Neural cell (in vitro differentiated cells): ENCODE data around the gene JPT2. TPM values are rescaled to one million over a fixed set of nuclear protein-coding genes. Genes with fewer than 3 reads are reported as not detected.

Source experiments
- H2AFZ ChIP-seq: fragments of 200-600, 300-800 bp; sonication (generic), shearing (Covaris generic); 2 replicates; pipeline ENCODE4 v1.6.0; 2014; ENCODE audit warnings: low read depth, mild to moderate bottlenecking, antibody characterized with exemption, low read length, moderate library complexity
- H3F3A ChIP-seq: fragments of 200-600 bp; shearing (Covaris generic); 2 replicates; pipeline ENCODE4 v1.6.1; 2016; ENCODE audit warnings: mild to moderate bottlenecking, moderate library complexity, mixed read lengths, antibody characterized with exemption, low read length; ENCODE audit not compliant: insufficient read depth, poor library complexity, severe bottlenecking
- H3K27ac ChIP-seq: fragments of 200-600, 300-800 bp; sonication (generic), shearing (Covaris generic); 2 replicates; pipeline ENCODE4 v1.5.1; 2014; ENCODE audit warnings: mild to moderate bottlenecking, low read length, moderate library complexity
- H3K27me3 ChIP-seq: fragments of 300-800, 200-600 bp; sonication (generic), shearing (Covaris generic); 2 replicates; pipeline ENCODE4 v1.6.0; 2014; ENCODE audit warnings: mild to moderate bottlenecking, low read depth, low read length, moderate library complexity; ENCODE audit not compliant: insufficient read depth
- H3K36me3 ChIP-seq: fragments of 300-800, 200-600 bp; sonication (generic), shearing (Covaris generic); 2 replicates; pipeline ENCODE4 v1.5.1; 2014; ENCODE audit warnings: mild to moderate bottlenecking, antibody characterized with exemption, low read length, moderate library complexity; ENCODE audit not compliant: insufficient read depth
- H3K4me2 ChIP-seq: fragments of 300-800, 200-600 bp; sonication (generic), shearing (Covaris generic); 2 replicates; pipeline ENCODE4 v1.6.0; 2014; ENCODE audit warnings: mild to moderate bottlenecking, low read length
- H3K4me3 ChIP-seq: fragments of 300-800, 200-600 bp; sonication (generic), shearing (Covaris generic); 2 replicates; pipeline ENCODE4 v1.5.1; 2014; ENCODE audit warnings: mild to moderate bottlenecking, low read length, moderate library complexity
- H3K79me2 ChIP-seq: fragments of 200-600 bp; shearing (Covaris generic); replicated peaks from 2 replicates; pipeline ENCODE4 v1.6.0; 2014; ENCODE audit warnings: mild to moderate bottlenecking, low read length, moderate library complexity; ENCODE audit not compliant: insufficient read depth
- H3K9ac ChIP-seq: fragments of 300-800, 200-600 bp; sonication (generic), shearing (Covaris generic); 2 replicates; pipeline ENCODE4 v1.6.1; 2016; ENCODE audit warnings: mild to moderate bottlenecking, low read length, mixed read lengths
- H3K9me2 ChIP-seq: fragments of 200-600 bp; shearing (Covaris generic); 2 replicates; pipeline ENCODE4 v1.6.1; 2016; ENCODE audit warnings: mild to moderate bottlenecking, low read length, mixed read lengths; ENCODE audit not compliant: insufficient read depth
- H3K9me3 ChIP-seq: fragments of 200-600, 300-800 bp; sonication (generic), shearing (Covaris generic); 2 replicates; pipeline ENCODE4 v1.6.1; 2016; ENCODE audit warnings: mild to moderate bottlenecking, mixed run types, low read length, moderate library complexity, mixed read lengths
- H4K20me1 ChIP-seq: fragments of 200-600 bp; shearing (Covaris generic); 2 replicates; pipeline ENCODE4 v1.6.1; 2016; ENCODE audit warnings: mild to moderate bottlenecking, mixed run types; ENCODE audit not compliant: insufficient read depth
- EP300 ChIP-seq: fragments of 450-650 bp; conservative IDR thresholded peaks from 2 replicates; pipeline ENCODE4 v1.6.1; 2014; ENCODE audit warnings: antibody characterized with exemption, mild to moderate bottlenecking, moderate library complexity; ENCODE audit not compliant: poor library complexity, severe bottlenecking
- EZH2 ChIP-seq: fragments of 200-600, 300-800 bp; shearing (Covaris generic), sonication (generic); IDR thresholded peaks from 2 replicates; pipeline ENCODE4 v1.6.1; 2014; ENCODE audit warnings: antibody characterized with exemption, low read length, borderline replicate concordance, mild to moderate bottlenecking; ENCODE audit not compliant: insufficient read depth, poor library complexity, severe bottlenecking
- MXI1 ChIP-seq: fragments of 450-650 bp; conservative IDR thresholded peaks from 2 replicates; pipeline ENCODE4 v1.6.1; 2014; ENCODE audit warnings: antibody characterized with exemption, mild to moderate bottlenecking; ENCODE audit not compliant: poor library complexity, severe bottlenecking
- POLR2AphosphoS5 ChIP-seq: IDR thresholded peaks from 2 replicates; pipeline ENCODE4 v1.6.1; 2012
- RAD21 ChIP-seq: fragments of 450-650 bp; conservative IDR thresholded peaks from 2 replicates; pipeline ENCODE4 v1.6.1; 2014; ENCODE audit warnings: antibody characterized with exemption, mild to moderate bottlenecking, moderate library complexity
- SMC3 ChIP-seq: fragments of 450-650 bp; conservative IDR thresholded peaks from 2 replicates; pipeline ENCODE4 v1.6.1; 2014; ENCODE audit warnings: antibody characterized with exemption, mild to moderate bottlenecking, moderate library complexity; ENCODE audit not compliant: poor library complexity
- TAF1 ChIP-seq: IDR thresholded peaks from 2 replicates; pipeline ENCODE4 v1.6.1; 2012; ENCODE audit warnings: low read depth
- polyA plus RNA-seq: library from polyadenylated mRNA; depleted of rRNA; stranded (reverse); fragments of >200 nt; gene quantifications from 2 replicates; pipeline ENCODE4 v1.2.3, GENCODE V29; 2014
- TF ChIP-seq, protein P1 (sequence below): IDR thresholded peaks from 2 replicates; pipeline ENCODE4 v1.6.1; 2012; ENCODE audit warnings: borderline replicate concordance
- TF ChIP-seq, protein P2 (sequence below): fragments of 450-650 bp; IDR thresholded peaks from 2 replicates; pipeline ENCODE4 v1.5.1; 2014; ENCODE audit warnings: antibody characterized with exemption, mild to moderate bottlenecking, moderate library complexity; ENCODE audit not compliant: poor library complexity, severe bottlenecking

Gene JPT2
- polyA plus RNA-seq, 1 donor from 2014 or later = 61.4 TPM

- H4K20me1 ChIP-seq = no peaks in the 10 kb centered on the region
- TF ChIP-seq MXI1 (no peak), POLR2AphosphoS5 (no peak), TAF1 (no peak), SMC3 (no peak)
- H3K9me3 ChIP-seq = no peaks in the 10 kb centered on the region
- no peaks in the 10 kb centered on the region for H3K27me3 ChIP-seq
- H3K36me3 ChIP-seq = no peaks in the 10 kb centered on the region
- no peaks in the 10 kb centered on the region for H3F3A ChIP-seq
- no peak overlapping the region for H3K4me3 ChIP-seq
- no peak overlapping the region for H3K4me2 ChIP-seq
- H3K79me2 ChIP-seq = no peaks in the 10 kb centered on the region
- no peaks in the 10 kb centered on the region for H3K9me2 ChIP-seq
- no peak overlapping the region for H3K9ac ChIP-seq
- no peak overlapping the region for H2AFZ ChIP-seq
- H3K27ac ChIP-seq = no peak overlapping the region
Measured at GRCh38 chr16:1645914-1646525, 32.1 kb upstream of the JPT2 start.

DNA sequence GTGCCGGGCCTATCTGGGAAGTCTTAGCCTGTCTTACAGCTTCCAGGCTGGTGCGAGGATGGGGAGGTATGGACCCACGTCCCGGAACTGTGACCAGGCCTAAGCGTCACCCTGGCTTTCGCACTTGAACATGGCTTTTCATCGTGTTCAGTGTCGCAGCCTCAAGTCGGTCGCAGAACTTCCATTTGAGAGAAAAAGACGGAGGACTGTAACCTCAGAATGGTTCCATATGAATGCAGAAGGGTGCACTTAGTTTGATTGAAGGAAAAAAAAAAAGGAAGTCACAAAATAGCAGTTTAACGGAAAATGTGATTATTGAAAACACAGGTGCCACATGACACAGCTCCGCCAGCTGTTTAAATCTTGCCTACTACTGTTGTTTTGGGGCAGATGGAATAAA lies 30.2 kb upstream of the JPT2 start:
- Histone ChIP-seq H3K36me3 (no peaks in the 10 kb centered on the region), H3K4me2 (no peak overlapping the region), H3K9me3 (no peaks in the 10 kb centered on the region), H3F3A (no peaks in the 10 kb centered on the region), H4K20me1 (no peaks in the 10 kb centered on the region), H3K79me2 (no peaks in the 10 kb centered on the region), H3K27ac (no peak overlapping the region), H3K9me2 (no peaks in the 10 kb centered on the region), H2AFZ (no peak overlapping the region), H3K4me3 (no peak overlapping the region), H3K27me3 (no peaks in the 10 kb centered on the region), H3K9ac (no peak overlapping the region)
- no peak for TF ChIP-seq POLR2AphosphoS5
- TF ChIP-seq, protein P1, sequence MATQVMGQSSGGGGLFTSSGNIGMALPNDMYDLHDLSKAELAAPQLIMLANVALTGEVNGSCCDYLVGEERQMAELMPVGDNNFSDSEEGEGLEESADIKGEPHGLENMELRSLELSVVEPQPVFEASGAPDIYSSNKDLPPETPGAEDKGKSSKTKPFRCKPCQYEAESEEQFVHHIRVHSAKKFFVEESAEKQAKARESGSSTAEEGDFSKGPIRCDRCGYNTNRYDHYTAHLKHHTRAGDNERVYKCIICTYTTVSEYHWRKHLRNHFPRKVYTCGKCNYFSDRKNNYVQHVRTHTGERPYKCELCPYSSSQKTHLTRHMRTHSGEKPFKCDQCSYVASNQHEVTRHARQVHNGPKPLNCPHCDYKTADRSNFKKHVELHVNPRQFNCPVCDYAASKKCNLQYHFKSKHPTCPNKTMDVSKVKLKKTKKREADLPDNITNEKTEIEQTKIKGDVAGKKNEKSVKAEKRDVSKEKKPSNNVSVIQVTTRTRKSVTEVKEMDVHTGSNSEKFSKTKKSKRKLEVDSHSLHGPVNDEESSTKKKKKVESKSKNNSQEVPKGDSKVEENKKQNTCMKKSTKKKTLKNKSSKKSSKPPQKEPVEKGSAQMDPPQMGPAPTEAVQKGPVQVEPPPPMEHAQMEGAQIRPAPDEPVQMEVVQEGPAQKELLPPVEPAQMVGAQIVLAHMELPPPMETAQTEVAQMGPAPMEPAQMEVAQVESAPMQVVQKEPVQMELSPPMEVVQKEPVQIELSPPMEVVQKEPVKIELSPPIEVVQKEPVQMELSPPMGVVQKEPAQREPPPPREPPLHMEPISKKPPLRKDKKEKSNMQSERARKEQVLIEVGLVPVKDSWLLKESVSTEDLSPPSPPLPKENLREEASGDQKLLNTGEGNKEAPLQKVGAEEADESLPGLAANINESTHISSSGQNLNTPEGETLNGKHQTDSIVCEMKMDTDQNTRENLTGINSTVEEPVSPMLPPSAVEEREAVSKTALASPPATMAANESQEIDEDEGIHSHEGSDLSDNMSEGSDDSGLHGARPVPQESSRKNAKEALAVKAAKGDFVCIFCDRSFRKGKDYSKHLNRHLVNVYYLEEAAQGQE = no peak

DNA sequence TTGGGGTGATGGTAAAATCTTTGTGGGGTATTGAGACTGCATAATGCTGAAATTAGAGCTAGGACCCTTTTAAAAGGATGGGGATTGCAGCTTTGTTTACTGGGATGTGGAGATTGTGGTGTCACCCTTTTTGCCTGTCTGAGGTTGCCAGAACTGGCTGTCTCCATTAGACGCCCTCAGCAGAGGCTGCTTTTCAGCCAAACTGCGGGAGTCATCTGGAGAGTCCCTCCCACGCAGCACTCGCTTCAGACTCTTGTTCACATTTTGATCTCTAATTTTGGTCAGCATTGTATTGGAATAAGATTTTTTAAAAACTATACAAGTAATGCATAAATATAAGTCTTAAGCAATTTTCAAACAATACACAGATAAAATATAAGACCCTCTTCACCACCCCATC lies 27.9 kb upstream of the JPT2 start:
- H2AFZ ChIP-seq = no peak overlapping the region
- TF ChIP-seq EP300 = no peak
- no peak for TF ChIP-seq RAD21
- TF ChIP-seq SMC3 = no peak
- TF ChIP-seq, protein P2, sequence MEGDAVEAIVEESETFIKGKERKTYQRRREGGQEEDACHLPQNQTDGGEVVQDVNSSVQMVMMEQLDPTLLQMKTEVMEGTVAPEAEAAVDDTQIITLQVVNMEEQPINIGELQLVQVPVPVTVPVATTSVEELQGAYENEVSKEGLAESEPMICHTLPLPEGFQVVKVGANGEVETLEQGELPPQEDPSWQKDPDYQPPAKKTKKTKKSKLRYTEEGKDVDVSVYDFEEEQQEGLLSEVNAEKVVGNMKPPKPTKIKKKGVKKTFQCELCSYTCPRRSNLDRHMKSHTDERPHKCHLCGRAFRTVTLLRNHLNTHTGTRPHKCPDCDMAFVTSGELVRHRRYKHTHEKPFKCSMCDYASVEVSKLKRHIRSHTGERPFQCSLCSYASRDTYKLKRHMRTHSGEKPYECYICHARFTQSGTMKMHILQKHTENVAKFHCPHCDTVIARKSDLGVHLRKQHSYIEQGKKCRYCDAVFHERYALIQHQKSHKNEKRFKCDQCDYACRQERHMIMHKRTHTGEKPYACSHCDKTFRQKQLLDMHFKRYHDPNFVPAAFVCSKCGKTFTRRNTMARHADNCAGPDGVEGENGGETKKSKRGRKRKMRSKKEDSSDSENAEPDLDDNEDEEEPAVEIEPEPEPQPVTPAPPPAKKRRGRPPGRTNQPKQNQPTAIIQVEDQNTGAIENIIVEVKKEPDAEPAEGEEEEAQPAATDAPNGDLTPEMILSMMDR = no peak
- TF ChIP-seq EZH2 = no peak
- no peak for TF ChIP-seq MXI1
- TF ChIP-seq, protein P1 = no peak
- TF ChIP-seq POLR2AphosphoS5 = no peak
- no peak for TF ChIP-seq TAF1
- no peaks in the 10 kb centered on the region for H3K9me2 ChIP-seq
- H3K36me3 ChIP-seq = no peaks in the 10 kb centered on the region
- no peak overlapping the region for H3K4me2 ChIP-seq
- no peaks in the 10 kb centered on the region for H3K27me3 ChIP-seq
- no peaks in the 10 kb centered on the region for H4K20me1 ChIP-seq
- H3K9ac ChIP-seq = no peak overlapping the region
- no peaks in the 10 kb centered on the region for H3K79me2 ChIP-seq
- H3K27ac ChIP-seq = no peak overlapping the region
- H3F3A ChIP-seq = no peaks in the 10 kb centered on the region
- H3K4me3 ChIP-seq = no peak overlapping the region
- no peaks in the 10 kb centered on the region for H3K9me3 ChIP-seq
